ENCODE data around the gene SLC22A2. TPM values are rescaled to one million over a fixed set of nuclear protein-coding genes. Genes with fewer than 3 reads are reported as not detected.
A peak's percentile ranks its signal among the peaks of the same experiment; 100 is the strongest.

The SLC22A2 gene
- total and polyA plus RNA-seq, 2 donors from 2014 or later: 27.9 to 73.7 TPM

DNA sequence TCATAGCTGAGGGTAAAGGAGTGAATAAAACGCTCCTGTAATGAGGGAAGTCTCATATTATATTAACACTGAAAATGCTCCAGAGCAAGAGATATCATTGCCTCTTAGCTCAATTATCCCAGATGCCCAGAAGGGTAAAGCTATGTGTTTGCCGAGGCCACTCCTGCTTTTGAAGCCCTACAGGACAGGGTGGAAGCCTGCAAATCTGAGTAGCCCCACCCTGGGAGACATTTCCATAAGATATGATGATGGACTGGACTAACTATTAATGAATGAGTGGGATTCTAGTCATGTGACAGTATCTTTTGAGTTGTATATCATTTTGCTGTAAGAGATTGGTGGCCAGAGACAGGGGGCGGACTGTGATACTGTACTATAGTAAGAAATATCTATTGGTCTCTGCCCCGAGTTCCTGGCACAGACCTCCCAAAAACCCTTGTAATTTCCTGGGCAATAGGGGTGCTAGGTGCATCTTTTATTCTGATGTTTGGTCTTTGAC lies 10.5 kb upstream of the SLC22A2 start:
- H3K4me3 ChIP-seq (ENCODE audit: low read length in 3 of 3): no peak overlapping the region
- H3K36me3 ChIP-seq (ENCODE audit: control insufficient read depth in 2 of 3, insufficient read depth in 3 of 3, low read length in 3 of 3): no peaks in the 10 kb centered on the region
- TF ChIP-seq, protein P1, sequence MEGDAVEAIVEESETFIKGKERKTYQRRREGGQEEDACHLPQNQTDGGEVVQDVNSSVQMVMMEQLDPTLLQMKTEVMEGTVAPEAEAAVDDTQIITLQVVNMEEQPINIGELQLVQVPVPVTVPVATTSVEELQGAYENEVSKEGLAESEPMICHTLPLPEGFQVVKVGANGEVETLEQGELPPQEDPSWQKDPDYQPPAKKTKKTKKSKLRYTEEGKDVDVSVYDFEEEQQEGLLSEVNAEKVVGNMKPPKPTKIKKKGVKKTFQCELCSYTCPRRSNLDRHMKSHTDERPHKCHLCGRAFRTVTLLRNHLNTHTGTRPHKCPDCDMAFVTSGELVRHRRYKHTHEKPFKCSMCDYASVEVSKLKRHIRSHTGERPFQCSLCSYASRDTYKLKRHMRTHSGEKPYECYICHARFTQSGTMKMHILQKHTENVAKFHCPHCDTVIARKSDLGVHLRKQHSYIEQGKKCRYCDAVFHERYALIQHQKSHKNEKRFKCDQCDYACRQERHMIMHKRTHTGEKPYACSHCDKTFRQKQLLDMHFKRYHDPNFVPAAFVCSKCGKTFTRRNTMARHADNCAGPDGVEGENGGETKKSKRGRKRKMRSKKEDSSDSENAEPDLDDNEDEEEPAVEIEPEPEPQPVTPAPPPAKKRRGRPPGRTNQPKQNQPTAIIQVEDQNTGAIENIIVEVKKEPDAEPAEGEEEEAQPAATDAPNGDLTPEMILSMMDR (IDR thresholded peaks at IDR 0.05; ENCODE audit: borderline replicate concordance, extremely low read depth, insufficient read depth): no peak
- H3K27me3 ChIP-seq (ENCODE audit: control insufficient read depth, insufficient read depth, low read length): no peaks in the 10 kb centered on the region
- H3K9ac ChIP-seq (ENCODE audit: low read length in 3 of 3): no peak overlapping the region
- H3K27ac ChIP-seq (ENCODE audit: low read depth in 2 of 2, low read length in 2 of 2): no peak overlapping the region
- peaks cover 0 to 7% (median 2%) of the 10 kb centered on the region in 3 donors for H3K4me1 ChIP-seq (ENCODE audit: control insufficient read depth in 2 of 3, insufficient read depth in 2 of 3, low read depth in 1 of 3, low read length in 3 of 3)
- no peak for DNase-seq
- no peak for FAIRE-seq
- intact Hi-C loops (cut with DNase I): no loop called here
- no peaks in the 10 kb centered on the region for H3K9me3 ChIP-seq (ENCODE audit: control insufficient read depth in 2 of 3, insufficient read depth in 1 of 3, low read length in 3 of 3)

DNA sequence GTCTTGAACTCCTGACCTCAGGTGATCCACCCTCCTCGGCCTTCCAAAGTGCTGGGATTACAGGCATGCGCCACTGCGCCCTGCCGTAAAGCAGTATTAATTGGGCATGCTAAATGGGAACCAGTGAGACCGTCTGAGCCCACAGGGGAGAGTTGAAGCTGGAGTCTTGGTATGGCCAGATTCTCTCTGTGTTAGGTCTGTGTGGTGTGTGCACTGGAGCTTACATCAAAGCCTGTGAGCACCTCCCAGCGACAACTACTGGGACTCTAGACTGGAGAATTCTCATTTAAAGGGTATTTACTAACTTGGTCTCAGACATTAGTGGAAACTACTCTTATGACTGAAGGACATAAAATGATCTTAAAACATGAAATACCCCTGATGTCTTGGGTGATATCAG lies 8.5 kb upstream of the SLC22A2 start:
- H3K27ac ChIP-seq (ENCODE audit: low read depth in 2 of 2, low read length in 2 of 2): no peak overlapping the region
- FAIRE-seq (no peak), DNase-seq (peak in 2 of 5 donors; percentile 22 to 43)
- H3K27me3 ChIP-seq (ENCODE audit: control insufficient read depth, insufficient read depth, low read length): no peaks in the 10 kb centered on the region
- peaks cover 0 to 7% (median 0%) of the 10 kb centered on the region in 3 donors for H3K4me1 ChIP-seq (ENCODE audit: control insufficient read depth in 2 of 3, insufficient read depth in 2 of 3, low read depth in 1 of 3, low read length in 3 of 3)
- TF ChIP-seq, protein P1 (IDR thresholded peaks at IDR 0.05; ENCODE audit: borderline replicate concordance, extremely low read depth, insufficient read depth): no peak
- no peaks in the 10 kb centered on the region for H3K9me3 ChIP-seq (ENCODE audit: control insufficient read depth in 2 of 3, insufficient read depth in 1 of 3, low read length in 3 of 3)
- H3K9ac ChIP-seq (ENCODE audit: low read length in 3 of 3): no peak overlapping the region
- intact Hi-C loops (cut with DNase I): no loop called here
- no peak overlapping the region for H3K4me3 ChIP-seq (ENCODE audit: low read length in 3 of 3)
- H3K36me3 ChIP-seq (ENCODE audit: control insufficient read depth in 2 of 3, insufficient read depth in 3 of 3, low read length in 3 of 3): no peaks in the 10 kb centered on the region

DNA sequence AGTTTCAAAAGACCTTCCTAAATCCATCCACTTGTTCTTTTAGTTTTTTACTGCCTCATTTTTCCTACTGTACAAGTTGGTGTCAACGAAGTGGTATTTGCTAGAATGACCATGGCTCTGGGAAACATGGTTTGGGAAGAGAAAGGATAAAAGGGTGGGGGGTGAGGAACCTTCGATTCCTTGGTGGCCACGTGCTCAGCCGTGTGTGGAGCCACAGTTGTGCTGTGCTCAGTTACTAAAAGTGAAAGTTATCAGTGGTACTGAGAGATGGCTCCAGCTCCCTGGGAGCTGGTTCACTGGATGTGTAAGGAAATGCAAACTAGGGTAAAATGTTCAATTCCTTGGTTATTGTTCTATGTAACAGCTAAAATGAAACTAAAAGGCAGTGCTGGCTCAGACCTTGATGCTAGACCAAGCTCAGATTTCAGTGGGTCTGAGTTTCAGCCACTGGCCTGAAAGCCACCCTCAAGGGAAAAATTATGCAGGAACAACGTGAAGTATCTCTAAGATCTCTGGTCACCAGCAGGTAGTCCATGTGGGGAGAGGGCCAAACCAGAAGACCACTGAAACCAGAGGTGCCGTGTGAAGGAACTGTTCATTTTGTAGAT lies 7.4 kb upstream of the SLC22A2 start:
- FAIRE-seq: no peak
- intact Hi-C loops (cut with DNase I): no loop called here
- no peak overlapping the region for H3K9ac ChIP-seq (ENCODE audit: low read length in 3 of 3)

More for the DNA sequence above, 7.4 kb upstream of the SLC22A2 start:
- Histone ChIP-seq H3K4me3 (ENCODE audit: low read length in 3 of 3) (no peak overlapping the region), H3K36me3 (ENCODE audit: control insufficient read depth in 2 of 3, insufficient read depth in 3 of 3, low read length in 3 of 3) (no peaks in the 10 kb centered on the region), H3K27me3 (ENCODE audit: control insufficient read depth, insufficient read depth, low read length) (no peaks in the 10 kb centered on the region), H3K27ac (ENCODE audit: low read depth in 2 of 2, low read length in 2 of 2) (no peak overlapping the region), H3K9me3 (ENCODE audit: control insufficient read depth in 2 of 3, insufficient read depth in 1 of 3, low read length in 3 of 3) (no peaks in the 10 kb centered on the region), H3K4me1 (ENCODE audit: control insufficient read depth in 2 of 3, insufficient read depth in 2 of 3, low read depth in 1 of 3, low read length in 3 of 3) (no peaks in the 10 kb centered on the region)
- DNase-seq: no peak
- TF ChIP-seq, protein P1 (IDR thresholded peaks at IDR 0.05; ENCODE audit: borderline replicate concordance, extremely low read depth, insufficient read depth): no peak
